Measurements from ENCODE around the gene MATR3. TPM values are rescaled to one million over a fixed set of nuclear protein-coding genes. Genes with fewer than 3 reads are reported as not detected.
A peak's percentile ranks its signal among the peaks of the same experiment; 100 is the strongest.

Gene MATR3
- total and polyA plus RNA-seq, 10 of the 15 experiments (the other 5 are each of a cell fraction or from before 2014, with no cell fraction given), result 134 to 401 (median 221) TPM

DNA sequence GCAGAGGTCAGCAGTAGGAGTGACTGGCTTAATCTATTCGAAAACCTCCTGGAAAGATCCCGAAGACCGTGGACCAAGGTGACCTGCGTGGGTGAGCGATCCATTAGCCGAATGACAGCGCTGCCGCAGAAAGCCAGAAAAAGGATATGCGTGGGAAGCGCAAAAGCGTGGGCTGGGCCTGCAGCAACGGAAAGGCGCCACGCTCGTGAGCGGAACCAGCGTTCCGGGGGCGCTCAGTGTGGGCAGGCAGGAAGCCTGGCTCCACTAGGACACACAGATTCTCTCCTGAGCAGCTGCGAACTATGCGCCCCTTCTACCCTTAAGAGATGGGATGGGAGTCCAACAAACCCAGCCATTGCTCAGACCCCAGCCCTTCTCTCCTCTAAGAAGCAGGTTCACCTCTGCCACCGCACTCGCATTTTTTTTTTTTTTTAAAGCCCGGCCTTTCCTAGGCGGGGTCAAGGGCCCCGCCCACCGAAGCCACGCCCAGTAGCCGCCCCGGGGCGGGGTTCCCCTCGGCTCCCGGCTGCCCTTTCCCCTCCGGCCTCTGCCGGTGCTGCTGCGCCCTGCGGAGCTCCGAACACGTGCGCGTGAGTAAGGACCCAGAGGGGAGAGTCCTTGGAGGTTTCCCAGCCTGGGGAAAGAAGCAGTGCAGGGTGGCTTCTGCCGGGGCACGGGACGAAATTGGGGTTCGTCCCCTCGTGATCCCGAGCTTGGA, 19.8 kb upstream of the MATR3 start (continued):
- TF ChIP-seq, protein P1, sequence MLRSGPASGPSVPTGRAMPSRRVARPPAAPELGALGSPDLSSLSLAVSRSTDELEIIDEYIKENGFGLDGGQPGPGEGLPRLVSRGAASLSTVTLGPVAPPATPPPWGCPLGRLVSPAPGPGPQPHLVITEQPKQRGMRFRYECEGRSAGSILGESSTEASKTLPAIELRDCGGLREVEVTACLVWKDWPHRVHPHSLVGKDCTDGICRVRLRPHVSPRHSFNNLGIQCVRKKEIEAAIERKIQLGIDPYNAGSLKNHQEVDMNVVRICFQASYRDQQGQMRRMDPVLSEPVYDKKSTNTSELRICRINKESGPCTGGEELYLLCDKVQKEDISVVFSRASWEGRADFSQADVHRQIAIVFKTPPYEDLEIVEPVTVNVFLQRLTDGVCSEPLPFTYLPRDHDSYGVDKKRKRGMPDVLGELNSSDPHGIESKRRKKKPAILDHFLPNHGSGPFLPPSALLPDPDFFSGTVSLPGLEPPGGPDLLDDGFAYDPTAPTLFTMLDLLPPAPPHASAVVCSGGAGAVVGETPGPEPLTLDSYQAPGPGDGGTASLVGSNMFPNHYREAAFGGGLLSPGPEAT (IDR thresholded peaks at IDR 0.05; ENCODE audit: low read depth), result peak; percentile 75
- TF ChIP-seq, protein P2, sequence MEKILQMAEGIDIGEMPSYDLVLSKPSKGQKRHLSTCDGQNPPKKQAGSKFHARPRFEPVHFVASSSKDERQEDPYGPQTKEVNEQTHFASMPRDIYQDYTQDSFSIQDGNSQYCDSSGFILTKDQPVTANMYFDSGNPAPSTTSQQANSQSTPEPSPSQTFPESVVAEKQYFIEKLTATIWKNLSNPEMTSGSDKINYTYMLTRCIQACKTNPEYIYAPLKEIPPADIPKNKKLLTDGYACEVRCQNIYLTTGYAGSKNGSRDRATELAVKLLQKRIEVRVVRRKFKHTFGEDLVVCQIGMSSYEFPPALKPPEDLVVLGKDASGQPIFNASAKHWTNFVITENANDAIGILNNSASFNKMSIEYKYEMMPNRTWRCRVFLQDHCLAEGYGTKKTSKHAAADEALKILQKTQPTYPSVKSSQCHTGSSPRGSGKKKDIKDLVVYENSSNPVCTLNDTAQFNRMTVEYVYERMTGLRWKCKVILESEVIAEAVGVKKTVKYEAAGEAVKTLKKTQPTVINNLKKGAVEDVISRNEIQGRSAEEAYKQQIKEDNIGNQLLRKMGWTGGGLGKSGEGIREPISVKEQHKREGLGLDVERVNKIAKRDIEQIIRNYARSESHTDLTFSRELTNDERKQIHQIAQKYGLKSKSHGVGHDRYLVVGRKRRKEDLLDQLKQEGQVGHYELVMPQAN (conservative IDR thresholded peaks at IDR 0.05), result peak; percentile 91
- TF ChIP-seq, protein P3, sequence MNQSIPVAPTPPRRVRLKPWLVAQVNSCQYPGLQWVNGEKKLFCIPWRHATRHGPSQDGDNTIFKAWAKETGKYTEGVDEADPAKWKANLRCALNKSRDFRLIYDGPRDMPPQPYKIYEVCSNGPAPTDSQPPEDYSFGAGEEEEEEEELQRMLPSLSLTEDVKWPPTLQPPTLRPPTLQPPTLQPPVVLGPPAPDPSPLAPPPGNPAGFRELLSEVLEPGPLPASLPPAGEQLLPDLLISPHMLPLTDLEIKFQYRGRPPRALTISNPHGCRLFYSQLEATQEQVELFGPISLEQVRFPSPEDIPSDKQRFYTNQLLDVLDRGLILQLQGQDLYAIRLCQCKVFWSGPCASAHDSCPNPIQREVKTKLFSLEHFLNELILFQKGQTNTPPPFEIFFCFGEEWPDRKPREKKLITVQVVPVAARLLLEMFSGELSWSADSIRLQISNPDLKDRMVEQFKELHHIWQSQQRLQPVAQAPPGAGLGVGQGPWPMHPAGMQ (IDR thresholded peaks at IDR 0.05; ENCODE audit: borderline replicate concordance), result no peak
- no peak for TF ChIP-seq NR2C2 (IDR thresholded peaks at IDR 0.05; ENCODE audit: borderline replicate concordance, control insufficient read depth, insufficient read length, low read depth)
- peak; percentile 81 to 90 for TF ChIP-seq IKZF2 (IDR thresholded peaks at IDR 0.05)
- TF ChIP-seq EED (IDR thresholded peaks at IDR 0.05; ENCODE audit: low read depth), result peak; percentile 87
- peak; percentile 68 for TF ChIP-seq MYC (IDR thresholded peaks at IDR 0.05; ENCODE audit: insufficient read depth, insufficient read length, insufficient replicate concordance, low read length, severe bottlenecking)
- peak; percentile 88 for TF ChIP-seq GATAD2B (conservative IDR thresholded peaks at IDR 0.05; ENCODE audit: low read depth)
- no peak for TF ChIP-seq PAX8 (IDR thresholded peaks at IDR 0.05)
- TF ChIP-seq EGR1 (IDR thresholded peaks at IDR 0.05; ENCODE audit: borderline replicate concordance in 1 of 2, low read depth in 2 of 2, low read length in 2 of 2), result peak; percentile 71 to 99
- TF ChIP-seq SP1 (IDR thresholded peaks at IDR 0.05; ENCODE audit: low read depth, low read length), result peak; percentile 85
- TF ChIP-seq NFYB (IDR thresholded peaks at IDR 0.05; ENCODE audit: insufficient read depth, low read depth, low read length), result no peak
- TF ChIP-seq ZZZ3 (IDR thresholded peaks at IDR 0.05; ENCODE audit: control insufficient read depth, insufficient read length, low read depth), result no peak
- TF ChIP-seq ZBED1 (IDR thresholded peaks at IDR 0.05; ENCODE audit: borderline replicate concordance), result peak; percentile 43; the same call in 1 of the 2 replicates
- TF ChIP-seq DPF2 (IDR thresholded peaks at IDR 0.05), result peak; percentile 96
- peak; percentile 87 for TF ChIP-seq NBN (IDR thresholded peaks at IDR 0.05)
- TF ChIP-seq ZNF207 (IDR thresholded peaks at IDR 0.05; ENCODE audit: borderline replicate concordance), result 0 out of 2 replicates have a peak, but pooled peaks have one; percentile 62
- peak; percentile 69; the same call in 1 of the 2 replicates for TF ChIP-seq MTA2 (IDR thresholded peaks at IDR 0.05; ENCODE audit: low read depth)
- TF ChIP-seq KDM1A (IDR thresholded peaks at IDR 0.05; ENCODE audit: borderline replicate concordance), result no peak
- peak; percentile 16; the same call in 1 of the 2 replicates for TF ChIP-seq CHD2 (IDR thresholded peaks at IDR 0.05; ENCODE audit: borderline replicate concordance, low read depth, low read length)
- TF ChIP-seq, protein P4, sequence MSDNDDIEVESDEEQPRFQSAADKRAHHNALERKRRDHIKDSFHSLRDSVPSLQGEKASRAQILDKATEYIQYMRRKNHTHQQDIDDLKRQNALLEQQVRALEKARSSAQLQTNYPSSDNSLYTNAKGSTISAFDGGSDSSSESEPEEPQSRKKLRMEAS (IDR thresholded peaks at IDR 0.05; ENCODE audit: low read depth, low read length), result peak; percentile 95
- TF ChIP-seq, protein P5, sequence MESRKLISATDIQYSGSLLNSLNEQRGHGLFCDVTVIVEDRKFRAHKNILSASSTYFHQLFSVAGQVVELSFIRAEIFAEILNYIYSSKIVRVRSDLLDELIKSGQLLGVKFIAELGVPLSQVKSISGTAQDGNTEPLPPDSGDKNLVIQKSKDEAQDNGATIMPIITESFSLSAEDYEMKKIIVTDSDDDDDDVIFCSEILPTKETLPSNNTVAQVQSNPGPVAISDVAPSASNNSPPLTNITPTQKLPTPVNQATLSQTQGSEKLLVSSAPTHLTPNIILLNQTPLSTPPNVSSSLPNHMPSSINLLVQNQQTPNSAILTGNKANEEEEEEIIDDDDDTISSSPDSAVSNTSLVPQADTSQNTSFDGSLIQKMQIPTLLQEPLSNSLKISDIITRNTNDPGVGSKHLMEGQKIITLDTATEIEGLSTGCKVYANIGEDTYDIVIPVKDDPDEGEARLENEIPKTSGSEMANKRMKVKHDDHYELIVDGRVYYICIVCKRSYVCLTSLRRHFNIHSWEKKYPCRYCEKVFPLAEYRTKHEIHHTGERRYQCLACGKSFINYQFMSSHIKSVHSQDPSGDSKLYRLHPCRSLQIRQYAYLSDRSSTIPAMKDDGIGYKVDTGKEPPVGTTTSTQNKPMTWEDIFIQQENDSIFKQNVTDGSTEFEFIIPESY (IDR thresholded peaks at IDR 0.05), result no peak; the same call in 1 of the 2 replicates
- no peak for TF ChIP-seq NFXL1 (IDR thresholded peaks at IDR 0.05; ENCODE audit: borderline replicate concordance)
